HFF-Myc (cell line): ENCODE results near the gene TMA16.

ENCODE experiments used
- DNase-seq: peaks from one replicate; pipeline ENCODE4 v3.0.0-alpha.2; 2011; ENCODE audit warnings: low read depth; ENCODE audit errors: extremely low read depth
- H3K4me3 ChIP-seq: replicated peaks from 2 replicates; pipeline ENCODE4 v1.5.1; 2011; ENCODE audit warnings: low read depth, mild to moderate bottlenecking, control low read depth, low read length
- CTCF ChIP-seq: IDR thresholded peaks from 2 replicates; pipeline ENCODE4 v1.5.1; 2012; ENCODE audit warnings: mild to moderate bottlenecking, low read depth, low read length, control low read depth; ENCODE audit errors: missing control alignments

The TMA16 gene

GRCh38 chr4:163473130-163473529 is 21.4 kb upstream of the TMA16 start:
- no peak for TF ChIP-seq CTCF
- H3K4me3 ChIP-seq, result no peak overlapping the region
- DNase-seq, result no peak

- H3K4me3 ChIP-seq, result no peak within 1 kb of the TSS
- DNase-seq, result no peak
- TF ChIP-seq CTCF, result no peak
Observed at GRCh38 chr4:163473576-163473975, 20.9 kb upstream of the TMA16 start, which contains the start of gene TKTL2. TKTL2 (minus strand) TSS chr4:163473754; CDS start chr4:163473734, 20 bp downstream.

GRCh38 chr4:163474027-163474426 is 20.5 kb upstream of the TMA16 start:
- no peak overlapping the region for H3K4me3 ChIP-seq
- no peak for TF ChIP-seq CTCF

GRCh38 chr4:163476761-163477438 is 17.6 kb upstream of the TMA16 start:
- no peak for TF ChIP-seq CTCF
- no peak overlapping the region for H3K4me3 ChIP-seq
- no peak for DNase-seq

More at GRCh38 chr4:163474027-163474426, 20.5 kb upstream of the TMA16 start:
- no peak for DNase-seq

GRCh38 chr4:163482190-163482589 is 12.3 kb upstream of the TMA16 start:
- H3K4me3 ChIP-seq, result no peak overlapping the region
- DNase-seq, result no peak
- TF ChIP-seq CTCF, result no peak

GRCh38 chr4:163484906-163485305 is 9.6 kb upstream of the TMA16 start:
- no peak overlapping the region for H3K4me3 ChIP-seq
- no peak for DNase-seq
- peak; percentile 46 for TF ChIP-seq CTCF

- no peak overlapping the region for H3K4me3 ChIP-seq
- no peak for DNase-seq
- no peak for TF ChIP-seq CTCF
Observed at GRCh38 chr4:163485589-163485988, 8.9 kb upstream of the TMA16 start.
